Measurements from ENCODE around the gene RAB17.
"Not testable (repeated sequence)": the region's sequence is repeated elsewhere in the genome, so short reads cannot be mapped to it uniquely, and the experiment has no call there.

RAB17 gene

GRCh38 chr2:237599465-237600110 lies 9.1 kb upstream of the RAB17 start:
- DNase-seq (ENCODE audit: low read depth in 2 of 2) = no peak

GRCh38 chr2:237598468-237599208 lies 8.1 kb upstream of the RAB17 start:
- DNase-seq (ENCODE audit: low read depth in 2 of 2) = no peak

GRCh38 chr2:237597196-237598145 lies 6.9 kb upstream of the RAB17 start:
- no peak for DNase-seq (ENCODE audit: low read depth in 2 of 2)

DNA sequence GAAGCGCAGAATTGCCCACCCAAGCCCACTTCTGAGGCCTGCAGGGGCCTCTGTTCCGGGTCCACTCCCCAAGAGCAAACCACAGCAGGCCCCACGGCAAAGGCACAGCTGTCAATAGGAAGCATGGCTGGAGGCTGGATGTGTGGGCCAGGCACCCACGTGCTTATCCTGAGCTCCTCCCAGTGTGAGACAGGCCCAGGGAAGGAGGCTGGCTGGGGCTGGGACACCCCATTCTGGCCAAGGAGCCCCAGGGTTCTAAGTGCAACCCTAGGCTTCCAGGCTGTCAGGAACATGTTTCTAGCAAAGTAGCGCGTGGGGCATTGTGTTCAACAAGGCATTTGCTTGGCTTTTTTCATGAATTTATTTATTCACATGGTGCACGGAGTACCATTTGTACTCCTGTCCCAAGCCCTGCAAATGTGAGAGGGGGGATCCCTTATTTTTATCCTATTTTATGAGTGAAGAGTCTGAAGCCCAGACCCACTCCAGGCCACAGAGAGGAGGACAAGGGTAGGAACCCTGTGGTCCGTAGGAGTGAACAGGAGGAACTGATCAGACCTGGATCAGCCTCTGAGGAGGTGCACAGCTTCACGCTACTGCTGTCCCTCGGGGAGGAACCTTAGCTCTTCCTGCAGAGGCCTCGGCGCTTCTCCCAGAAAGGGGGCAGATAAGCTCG lies 6.1 kb upstream of the RAB17 start:
- no peak for DNase-seq (ENCODE audit: low read depth in 2 of 2)

- DNase-seq (ENCODE audit: low read depth in 2 of 2) = not testable (repeated sequence)
Measured at GRCh38 chr2:237595829-237596519, 5.4 kb upstream of the RAB17 start.

DNA sequence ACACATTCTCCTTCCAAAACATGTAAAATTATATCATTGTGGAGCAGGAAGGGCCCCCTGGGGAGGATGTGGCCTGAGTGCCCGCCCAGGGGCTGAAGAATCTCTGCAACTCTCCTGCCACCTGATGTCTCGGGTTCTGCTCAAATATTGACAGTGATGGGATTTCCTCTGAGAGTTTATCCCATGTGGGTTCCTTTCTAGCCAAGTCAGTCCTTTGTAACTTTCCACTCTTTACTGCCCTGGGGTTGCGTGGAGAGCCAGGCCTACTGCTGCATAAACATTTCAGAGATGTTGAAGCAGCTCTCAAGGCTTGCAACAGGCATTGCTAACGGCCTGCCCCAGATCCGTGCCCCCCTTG lies 4.0 kb upstream of the RAB17 start:
- no peak for DNase-seq (ENCODE audit: low read depth in 2 of 2)

GRCh38 chr2:237593596-237594320 lies 3.2 kb upstream of the RAB17 start:
- no peak for DNase-seq (ENCODE audit: low read depth in 2 of 2)

GRCh38 chr2:237593036-237593435 lies 2.5 kb upstream of the RAB17 start:
- no peak for DNase-seq (ENCODE audit: low read depth in 2 of 2)

DNA sequence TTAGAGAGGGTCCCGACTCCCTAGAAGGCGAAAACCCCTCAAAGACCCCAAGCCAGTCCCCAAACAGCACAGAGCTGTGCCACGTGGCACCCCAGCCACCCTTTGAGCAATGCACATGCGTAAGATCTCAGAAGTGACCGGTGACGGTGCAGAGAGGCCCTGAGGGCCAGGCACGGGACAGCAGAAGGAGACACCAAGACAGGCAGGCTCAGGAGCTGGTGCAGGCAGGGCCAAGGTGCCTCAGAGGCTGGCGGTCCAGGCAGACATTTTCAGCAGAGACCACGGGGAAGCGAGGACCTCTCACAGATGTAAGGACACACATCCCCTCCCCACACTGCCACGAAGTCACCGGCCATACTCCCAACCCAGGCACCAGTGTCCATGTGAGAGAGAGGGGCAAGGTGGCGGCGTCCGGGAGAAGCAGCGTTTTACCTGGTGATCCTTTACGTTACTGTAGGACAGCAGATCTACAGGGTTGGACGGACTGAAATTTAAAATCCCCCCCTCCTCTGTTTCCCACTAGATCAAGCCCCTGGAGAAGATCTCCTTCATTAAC lies 2.0 kb upstream of the RAB17 start:
- DNase-seq (ENCODE audit: low read depth in 2 of 2) = no peak

DNA sequence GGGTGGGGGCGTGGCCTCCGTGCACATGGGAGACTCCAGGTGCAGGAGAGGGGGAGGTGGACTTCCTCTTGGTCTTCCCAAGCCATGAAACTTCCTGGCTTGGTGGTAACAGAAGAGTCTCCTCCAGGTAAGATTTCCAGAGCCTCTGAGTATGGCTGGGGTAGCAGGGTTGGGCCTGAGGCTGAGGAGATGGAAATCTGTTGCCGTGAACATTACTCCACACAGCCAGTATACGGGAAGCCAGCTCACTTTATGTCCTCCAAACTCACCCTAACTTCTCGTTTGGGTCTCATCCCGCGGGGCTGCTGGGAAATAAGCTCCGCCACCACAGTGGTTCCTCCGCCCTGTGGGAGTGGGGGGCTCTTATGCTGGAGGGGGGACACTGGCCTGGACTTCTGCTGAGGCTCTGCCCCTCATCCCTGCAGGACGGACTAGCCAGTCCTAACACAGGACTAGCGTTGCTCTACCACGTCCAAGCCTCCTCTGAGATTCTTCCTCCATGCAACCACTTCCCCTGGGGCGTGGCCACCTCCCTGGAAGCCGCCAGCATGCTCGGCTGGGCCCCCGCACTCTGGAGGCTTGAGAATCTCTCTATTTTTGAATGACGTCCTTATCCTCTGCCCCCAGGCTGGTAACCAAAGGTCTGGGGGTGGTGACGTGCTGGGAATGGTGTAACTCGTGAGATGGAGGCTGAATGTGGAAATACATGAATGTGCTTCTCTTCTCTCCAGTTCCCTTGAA lies 777 bp upstream of the RAB17 start:
- DNase-seq (ENCODE audit: low read depth in 2 of 2) = no peak

DNA sequence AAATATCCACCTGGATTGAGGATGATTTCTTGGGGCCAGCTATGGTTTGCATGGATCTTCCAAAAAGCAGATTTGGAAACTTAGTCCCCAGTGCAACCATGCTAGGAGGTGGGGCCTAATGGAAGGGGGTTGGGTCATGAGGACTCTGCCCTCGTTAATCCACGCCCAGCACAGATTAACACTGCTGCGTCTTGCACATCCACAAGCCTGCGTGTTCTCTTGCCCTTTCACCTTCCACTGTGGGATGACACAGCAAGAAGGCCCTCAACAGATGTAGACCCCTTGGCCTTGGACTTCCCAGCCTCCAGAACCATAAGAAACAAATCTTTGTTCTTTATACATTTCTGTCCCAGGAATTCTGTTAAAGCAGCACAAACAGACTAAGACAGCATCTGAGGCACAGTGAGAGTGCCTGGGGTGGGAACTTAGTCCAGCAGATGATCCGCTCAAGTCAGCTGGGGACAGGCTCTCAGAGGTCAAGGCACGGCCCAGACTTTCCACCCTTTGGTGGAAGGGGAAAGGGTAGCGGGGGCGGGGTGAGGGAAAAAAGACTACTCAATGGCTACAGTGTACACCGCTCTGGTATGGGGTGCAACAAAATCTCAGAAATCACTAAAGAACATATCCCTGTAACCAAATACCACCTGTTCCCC lies 2.4 kb downstream of the RAB17 start:
- DNase-seq (ENCODE audit: low read depth in 2 of 2) = no peak

DNA sequence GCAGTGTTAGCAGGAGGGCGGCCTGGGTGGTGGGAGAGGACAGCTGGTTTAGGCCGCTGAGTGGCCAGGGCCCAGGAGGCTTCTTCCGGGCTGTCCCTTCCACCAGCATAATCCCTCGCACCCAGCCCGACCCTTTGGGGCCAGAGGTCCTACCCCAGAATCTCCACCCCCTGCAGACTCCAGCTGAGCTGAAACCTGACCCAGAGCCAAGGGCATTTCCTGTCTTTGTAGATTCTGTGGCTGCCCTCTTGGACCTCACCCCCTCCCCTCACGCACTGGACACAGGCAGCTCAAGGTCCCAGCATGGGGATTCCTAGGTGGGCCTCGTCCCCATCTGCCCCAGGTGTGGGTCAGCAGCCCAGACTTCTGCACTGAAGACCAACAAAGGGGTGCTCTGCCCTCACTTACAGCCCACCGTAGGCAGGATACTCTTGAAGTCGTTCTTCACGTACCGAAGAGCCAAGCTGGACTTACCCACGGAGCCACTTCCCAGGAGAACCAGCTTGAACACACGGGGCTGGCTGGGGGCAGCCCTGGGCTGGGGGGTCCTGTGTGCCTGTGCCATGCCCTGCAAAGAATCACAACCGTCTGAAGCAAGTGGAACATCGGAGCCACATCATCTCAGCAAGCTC lies 4.8 kb downstream of the RAB17 start:
- DNase-seq (ENCODE audit: low read depth in 2 of 2) = no peak

GRCh38 chr2:237583385-237584295 lies 6.9 kb downstream of the RAB17 start:
- DNase-seq (ENCODE audit: low read depth in 2 of 2) = no peak

DNA sequence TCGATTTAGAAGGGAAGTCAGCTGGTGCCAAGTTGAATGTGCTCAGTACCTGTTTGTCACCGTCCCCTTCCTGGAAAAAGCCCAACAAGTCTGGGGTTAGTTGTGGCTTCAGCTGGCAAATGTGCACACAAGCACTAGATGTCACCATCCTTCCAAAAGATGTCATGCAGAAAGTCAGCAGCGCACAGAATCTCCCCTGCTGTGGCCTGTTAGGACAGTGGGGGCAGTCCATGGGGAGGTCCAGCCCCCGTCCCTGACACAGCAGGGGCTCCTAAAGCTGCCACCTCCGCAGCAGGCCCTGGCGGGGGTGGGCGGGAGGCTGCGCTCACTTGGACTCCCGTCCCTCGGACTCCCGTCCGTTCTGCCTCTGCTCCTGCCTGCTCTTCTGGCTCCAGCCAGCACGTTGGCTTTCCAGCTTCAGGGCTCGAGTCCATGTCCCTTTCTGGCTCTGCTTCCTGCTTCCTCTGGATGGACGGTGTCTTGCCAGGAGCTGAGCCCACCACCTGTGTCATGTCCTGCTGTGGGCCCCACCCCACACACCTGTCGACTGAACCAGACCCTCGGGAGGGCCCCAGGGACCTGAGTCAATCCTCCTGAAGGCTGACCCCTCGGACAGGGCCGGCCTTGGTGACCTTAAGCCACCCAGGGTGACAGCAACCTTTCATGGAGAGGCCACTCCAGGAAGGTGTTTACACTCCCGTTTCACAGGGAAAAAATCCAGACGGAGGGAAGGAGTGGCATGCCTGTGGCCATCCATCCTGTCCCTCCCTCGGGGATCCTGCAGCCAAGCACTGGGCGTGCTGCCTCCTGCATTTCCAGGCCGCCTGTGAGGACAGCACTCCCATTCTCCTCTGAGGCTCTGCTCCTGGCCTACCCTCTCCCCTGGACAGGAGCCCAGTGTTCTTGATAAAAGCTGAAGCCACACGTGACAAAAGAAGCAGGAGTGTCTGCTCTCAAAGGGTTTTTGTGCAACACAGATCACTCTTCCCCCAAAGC lies 8.5 kb downstream of the RAB17 start:
- no peak for DNase-seq (ENCODE audit: low read depth in 2 of 2)

DNA sequence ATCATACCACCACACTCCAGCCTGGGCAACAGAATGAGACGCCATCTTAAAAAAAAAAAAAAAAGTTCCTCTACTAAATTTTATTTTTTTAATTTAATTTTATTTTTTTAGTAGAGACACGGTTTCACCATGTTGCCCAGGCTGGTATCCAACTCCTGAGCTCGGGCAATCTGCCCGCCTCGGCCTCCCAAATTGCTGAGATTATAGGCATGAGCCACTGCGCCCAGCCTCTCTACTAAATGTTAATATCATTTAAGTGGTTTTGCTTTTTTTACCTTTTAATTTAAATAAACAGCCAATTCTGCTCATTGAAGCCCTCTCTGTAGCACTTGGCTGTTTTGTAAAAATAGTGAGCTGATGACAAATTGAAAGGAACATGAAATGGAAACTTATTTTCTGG lies 9.2 kb downstream of the RAB17 start:
- no peak for DNase-seq (ENCODE audit: low read depth in 2 of 2)

Data from stimulated activated CD4-positive, alpha-beta T cell treated with anti-CD3 and anti-CD28 coated beads, Interleukin-1b, Interleukin-23, amount 100 ng/mL, for 1 hour (primary cell).